Calu3 (cell line): ENCODE measurements around the gene TXN2. TPM values are rescaled to one million over a fixed set of nuclear protein-coding genes. Genes with fewer than 3 reads are reported as not detected.
"Not testable (repeated sequence)": the region's sequence is repeated elsewhere in the genome, so short reads cannot be mapped to it uniquely, and the experiment has no call there.

Experiments
- BruUV-seq: library from RNA; stranded (reverse); fragments of 400-500 nt; replicated peaks from 2 replicates; lab custom pipeline; 2021; lab: Mats Ljungman, UMichigan
- CTCF ChIA-PET: fragments of 300-600 bp; sonication (Branson Sonifier 250); formaldehyde crosslinking; loops from one replicate; lab custom pipeline; 2022; ENCODE audit warnings: antibody characterized with exemption; lab: Charles Lee
- DNase-seq: peaks from one replicate; pipeline ENCODE4 v3.0.0; 2022
- H3K27ac Mint-ChIP-seq: one replicate; pipeline ENCODE4 v1.8.0; 2022; ENCODE audit warnings: mixed read lengths; ENCODE audit not compliant: unreplicated experiment
- H3K27me3 Mint-ChIP-seq: one replicate; pipeline ENCODE4 v1.8.0; 2022; ENCODE audit warnings: mixed read lengths; ENCODE audit not compliant: unreplicated experiment
- H3K36me3 Mint-ChIP-seq: one replicate; pipeline ENCODE4 v1.8.0; 2022; ENCODE audit warnings: mild to moderate bottlenecking, moderate library complexity, mixed read lengths; ENCODE audit not compliant: insufficient read depth, unreplicated experiment
- H3K4me1 Mint-ChIP-seq: one replicate; pipeline ENCODE4 v1.8.0; 2022; ENCODE audit warnings: mild to moderate bottlenecking, low read depth, mixed read lengths; ENCODE audit not compliant: unreplicated experiment
- H3K4me3 Mint-ChIP-seq: one replicate; pipeline ENCODE4 v1.8.0; 2022; ENCODE audit warnings: mild to moderate bottlenecking, low read depth, moderate library complexity, mixed read lengths; ENCODE audit not compliant: unreplicated experiment
- H3K9me3 Mint-ChIP-seq: one replicate; pipeline ENCODE4 v1.8.0; 2022; ENCODE audit warnings: low read depth, mixed read lengths; ENCODE audit not compliant: unreplicated experiment
- CTCF ChIP-seq: fragments of 200-600 bp; IDR thresholded peaks from one replicate; pipeline ENCODE4 v1.8.0; 2022; ENCODE audit warnings: antibody characterized with exemption; ENCODE audit not compliant: unreplicated experiment
- intact Hi-C: fragments of 100-400 bp; cut with micrococcal nuclease; formaldehyde crosslinking; loops from one replicate; pipeline ENCODE4 v1.10.0; 2022; ENCODE audit not compliant: unreplicated experiment
- total RNA-seq: library from RNA; stranded (reverse); gene quantifications from 2 replicates; pipeline ENCODE4 v1.2.3, GENCODE V29; 2022

The TXN2 gene
- total RNA-seq, 1 experiment from 2014 or later = 58.4 TPM

GRCh38 chr22:36433318-36434231 lies 47.9 kb downstream of the TXN2 start:
- TF ChIP-seq CTCF = no peak
- no peaks in the 10 kb centered on the region for H3K9me3 Mint-ChIP-seq
- peaks cover 54% of the 10 kb centered on the region for H3K4me1 Mint-ChIP-seq
- CTCF ChIA-PET = interaction anchor here (0.6 to 1.0 kb wide), 2 partner anchors 46 to 71 kb away, joined by 3 to 4 read pairs; partner anchors contain the start of gene MYH9
- peak; percentile 42 for DNase-seq
- H3K4me3 Mint-ChIP-seq = no peak overlapping the region
- peaks cover 5% of the 10 kb centered on the region for H3K36me3 Mint-ChIP-seq
- no TSS peak for BruUV-seq
- H3K27me3 Mint-ChIP-seq = no peaks in the 10 kb centered on the region
- no peak overlapping the region for H3K27ac Mint-ChIP-seq
- intact Hi-C loops = no loop called here

- no peaks in the 10 kb centered on the region for H3K27me3 Mint-ChIP-seq
- H3K36me3 Mint-ChIP-seq = peaks cover 5% of the 10 kb centered on the region
- H3K4me1 Mint-ChIP-seq = peaks cover 54% of the 10 kb centered on the region
- intact Hi-C loops = no loop called here
- CTCF ChIA-PET = interaction anchor here (0.5 to 1.0 kb wide), 4 partner anchors 36 to 136 kb away, joined by 3 to 5 read pairs (median 4); partner anchors contain the start of gene MYH9
- TF ChIP-seq CTCF = no peak
- BruUV-seq = no TSS peak
- no peak for DNase-seq
- H3K9me3 Mint-ChIP-seq = no peaks in the 10 kb centered on the region
- H3K4me3 Mint-ChIP-seq = no peak overlapping the region
- H3K27ac Mint-ChIP-seq = no peak overlapping the region
Measured at GRCh38 chr22:36432592-36433317, 48.7 kb downstream of the TXN2 start.

GRCh38 chr22:36431977-36432376 lies 49.5 kb downstream of the TXN2 start:
- Mint-ChIP-seq H3K9me3 (no peaks in the 10 kb centered on the region), H3K27ac (no peak overlapping the region), H3K4me1 (peaks cover 54% of the 10 kb centered on the region), H3K36me3 (peaks cover 5% of the 10 kb centered on the region), H3K27me3 (no peaks in the 10 kb centered on the region), H3K4me3 (no peak overlapping the region)
- no TSS peak for BruUV-seq
- no peak for DNase-seq
- intact Hi-C loops = no loop called here
- no peak for TF ChIP-seq CTCF
- CTCF ChIA-PET = interaction anchor here (0.5 to 0.8 kb wide), 2 partner anchors 35 to 135 kb away, joined by 4 to 5 read pairs; no protein-coding TSS in a partner anchor

- Mint-ChIP-seq H3K27ac (no peak overlapping the region), H3K4me1 (peaks cover 46% of the 10 kb centered on the region)
Measured at GRCh38 chr22:36430863-36431262, 50.6 kb downstream of the TXN2 start.

GRCh38 chr22:36427952-36428351 lies 53.5 kb downstream of the TXN2 start:
- H3K9me3 Mint-ChIP-seq, H3K4me3 Mint-ChIP-seq, H3K36me3 Mint-ChIP-seq, H3K27me3 Mint-ChIP-seq, H3K27ac Mint-ChIP-seq, CTCF ChIA-PET, BruUV-seq, DNase-seq, intact Hi-C loops: not testable (repeated sequence)
- peaks cover 17% of the 10 kb centered on the region for H3K4me1 Mint-ChIP-seq

More at GRCh38 chr22:36430863-36431262, 50.6 kb downstream of the TXN2 start:
- DNase-seq = peak; percentile 30
- Mint-ChIP-seq H3K4me3 (no peak overlapping the region), H3K9me3 (no peaks in the 10 kb centered on the region), H3K36me3 (peaks cover 5% of the 10 kb centered on the region), H3K27me3 (no peaks in the 10 kb centered on the region)
- CTCF ChIA-PET = no interaction called here
- no TSS peak for BruUV-seq
- TF ChIP-seq CTCF = no peak
- intact Hi-C loops = no loop called here
